Coronary artery (tissue), 2 donors: ENCODE data around the gene METTL8.

Experiments used
- DNase-seq: peaks from one replicate; pipeline ENCODE4 v3.0.0-alpha.2; 2017; ENCODE audit warnings: low spot score
- H3K27ac ChIP-seq, 2 donors: fragments of 200-600 bp; sonication (generic); one replicate each; pipeline ENCODE4 v1.5.1; 2016 to 2019
- H3K4me3 ChIP-seq: fragments of 200-600 bp; sonication (generic); 2 replicates; pipeline ENCODE4 v1.5.1; 2016; ENCODE audit warnings: mild to moderate bottlenecking, moderate library complexity
- TF ChIP-seq, protein P1 (sequence below): fragments of 200-600 bp; sonication (generic); IDR thresholded peaks from one replicate; pipeline ENCODE4 v1.5.1; 2019; ENCODE audit warnings: antibody characterized with exemption

METTL8 gene

DNA sequence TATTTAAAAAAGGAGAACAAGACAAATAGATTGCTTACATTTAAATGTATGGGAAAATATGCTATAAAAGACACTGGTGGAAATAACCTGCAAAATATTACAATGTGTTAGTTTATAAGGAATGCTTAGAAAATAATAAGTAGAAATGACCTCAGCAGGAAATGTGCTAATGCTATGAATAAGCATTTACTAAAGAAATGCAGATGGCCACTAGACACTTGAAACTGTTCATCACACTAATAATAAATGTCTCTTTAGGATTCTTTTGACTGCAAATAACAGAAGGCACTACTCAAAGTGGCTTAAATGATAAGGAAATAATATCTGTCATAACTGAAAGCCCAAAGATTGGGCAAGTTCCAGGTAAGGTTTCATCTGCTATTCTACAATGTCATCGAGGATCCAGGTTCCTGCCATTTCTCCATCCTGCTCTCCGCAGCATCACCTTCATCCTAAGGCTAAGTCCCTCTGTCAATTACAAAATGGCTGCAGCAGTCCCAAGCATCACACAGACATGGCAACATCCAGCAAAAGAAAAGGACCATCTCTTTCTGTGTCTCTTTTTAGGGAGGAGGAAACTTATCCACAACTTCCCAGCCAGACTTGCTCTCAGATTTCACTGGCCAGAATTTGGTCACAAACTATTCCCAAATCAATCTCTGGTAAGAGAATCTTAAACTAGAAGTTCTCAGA is 21.9 kb downstream of the METTL8 start:
- Histone ChIP-seq H3K27ac (no peak overlapping the region), H3K4me3 (no peak overlapping the region)
- no peak for DNase-seq
- TF ChIP-seq, protein P1, sequence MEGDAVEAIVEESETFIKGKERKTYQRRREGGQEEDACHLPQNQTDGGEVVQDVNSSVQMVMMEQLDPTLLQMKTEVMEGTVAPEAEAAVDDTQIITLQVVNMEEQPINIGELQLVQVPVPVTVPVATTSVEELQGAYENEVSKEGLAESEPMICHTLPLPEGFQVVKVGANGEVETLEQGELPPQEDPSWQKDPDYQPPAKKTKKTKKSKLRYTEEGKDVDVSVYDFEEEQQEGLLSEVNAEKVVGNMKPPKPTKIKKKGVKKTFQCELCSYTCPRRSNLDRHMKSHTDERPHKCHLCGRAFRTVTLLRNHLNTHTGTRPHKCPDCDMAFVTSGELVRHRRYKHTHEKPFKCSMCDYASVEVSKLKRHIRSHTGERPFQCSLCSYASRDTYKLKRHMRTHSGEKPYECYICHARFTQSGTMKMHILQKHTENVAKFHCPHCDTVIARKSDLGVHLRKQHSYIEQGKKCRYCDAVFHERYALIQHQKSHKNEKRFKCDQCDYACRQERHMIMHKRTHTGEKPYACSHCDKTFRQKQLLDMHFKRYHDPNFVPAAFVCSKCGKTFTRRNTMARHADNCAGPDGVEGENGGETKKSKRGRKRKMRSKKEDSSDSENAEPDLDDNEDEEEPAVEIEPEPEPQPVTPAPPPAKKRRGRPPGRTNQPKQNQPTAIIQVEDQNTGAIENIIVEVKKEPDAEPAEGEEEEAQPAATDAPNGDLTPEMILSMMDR = no peak

DNA sequence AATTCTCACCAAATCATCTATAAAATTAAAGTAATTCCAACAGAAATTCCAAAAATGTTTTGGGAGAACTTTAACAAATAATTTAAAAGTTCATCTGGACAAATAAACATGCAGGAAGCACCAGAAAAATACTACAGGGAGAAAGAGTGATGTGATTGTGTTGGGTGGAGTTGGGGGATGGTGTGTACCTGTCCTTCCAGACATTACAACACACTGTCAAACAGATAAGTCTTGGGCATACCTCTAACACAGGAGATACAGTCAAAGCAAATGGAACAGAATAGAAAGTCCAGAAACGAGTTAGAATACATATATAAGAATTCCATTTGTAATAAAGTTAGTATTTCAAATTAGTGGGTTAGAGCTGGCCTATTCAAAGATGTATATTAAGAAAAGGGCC is 22.6 kb downstream of the METTL8 start:
- DNase-seq = no peak
- Histone ChIP-seq H3K27ac (no peak overlapping the region), H3K4me3 (no peak overlapping the region)
- TF ChIP-seq, protein P1 = no peak

DNA sequence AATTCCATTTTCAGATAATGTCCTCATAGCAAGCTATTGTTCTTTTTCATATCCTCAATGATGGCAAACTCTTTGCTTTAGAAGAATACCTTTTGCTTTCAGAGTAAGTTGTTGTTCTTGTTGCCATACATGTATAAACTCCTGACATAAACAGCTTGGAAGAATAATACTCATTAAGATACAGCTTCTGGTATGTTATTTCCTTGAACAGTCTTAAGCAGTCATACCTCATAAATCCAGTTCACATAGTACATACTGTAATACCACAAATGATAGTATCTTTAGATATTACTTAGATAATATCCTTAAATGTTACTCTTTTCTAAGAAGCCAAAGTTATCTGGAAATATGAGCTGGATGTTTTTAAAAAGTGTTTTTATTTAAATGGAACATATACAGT is 23.2 kb downstream of the METTL8 start:
- TF ChIP-seq, protein P1 = no peak
- DNase-seq = no peak
- H3K27ac ChIP-seq = no peak overlapping the region
- no peak overlapping the region for H3K4me3 ChIP-seq

DNA sequence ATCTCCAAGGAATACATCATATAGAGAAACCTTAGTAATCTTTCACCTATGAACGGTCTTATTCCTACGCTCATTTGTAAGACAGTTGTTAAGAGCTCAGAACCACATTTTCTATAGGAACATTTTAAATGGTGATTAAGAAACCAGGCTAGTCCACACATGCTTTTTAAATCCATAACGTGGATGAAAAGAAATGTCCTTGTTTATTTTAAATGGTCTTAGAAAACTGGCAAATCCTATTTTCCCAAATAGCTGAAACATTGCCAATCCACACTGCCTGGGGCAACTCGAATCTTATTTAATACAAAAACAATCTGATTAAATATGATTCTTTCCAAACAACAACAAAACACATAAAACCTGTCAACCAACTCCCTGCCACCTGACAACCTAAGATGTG is 23.7 kb downstream of the METTL8 start:
- DNase-seq = no peak
- no peak overlapping the region for H3K27ac ChIP-seq
- no peak overlapping the region for H3K4me3 ChIP-seq
- TF ChIP-seq, protein P1 = no peak

DNA sequence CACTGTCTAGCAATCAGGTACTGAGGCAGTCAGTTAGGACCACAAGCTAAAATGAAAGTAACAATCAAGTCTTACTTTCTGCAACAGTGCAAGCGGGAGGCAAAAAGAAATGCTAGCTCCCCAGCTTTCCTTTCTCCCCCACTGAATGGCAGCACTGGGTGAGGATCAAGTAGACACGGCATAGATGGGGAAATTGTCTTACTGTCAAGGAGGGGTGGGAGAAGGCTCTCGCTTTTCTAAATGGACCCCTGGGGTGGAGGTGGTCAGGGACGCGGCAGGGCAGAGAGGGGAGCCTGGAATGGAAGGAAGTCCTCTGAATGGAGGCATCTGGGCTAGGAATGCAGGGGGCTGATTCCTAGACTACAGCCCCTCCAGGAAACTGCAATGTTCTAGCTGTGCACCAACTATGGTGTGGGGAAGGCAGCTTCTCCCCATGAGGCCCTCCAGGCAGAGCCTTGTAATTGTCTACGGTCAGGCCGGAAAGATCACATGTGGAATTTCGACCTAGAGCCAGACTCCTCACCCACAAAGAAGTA is 24.3 kb downstream of the METTL8 start:
- no peak for DNase-seq
- Histone ChIP-seq H3K4me3 (no peak overlapping the region), H3K27ac (no peak overlapping the region)

DNA sequence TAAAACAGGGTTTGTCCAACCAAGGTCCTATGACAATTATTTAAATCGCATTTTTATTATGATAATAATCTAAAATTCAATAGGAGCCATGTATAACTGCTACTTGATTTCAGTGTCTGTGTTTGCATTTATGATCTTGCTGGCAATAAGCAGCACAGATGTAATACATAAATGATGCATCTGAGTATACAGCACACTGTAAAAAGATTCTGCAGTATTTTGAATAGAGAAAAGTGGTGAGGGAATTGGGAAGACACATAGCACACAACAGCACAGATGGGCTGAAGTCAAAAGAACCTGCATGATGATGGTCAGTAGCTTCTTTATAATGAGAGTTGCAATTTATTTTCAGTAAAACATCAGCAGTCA is 26.1 kb downstream of the METTL8 start:
- H3K27ac ChIP-seq = no peak overlapping the region
- no peak for DNase-seq
- TF ChIP-seq, protein P1 = no peak
- H3K4me3 ChIP-seq = no peak overlapping the region

More for the DNA sequence above, 24.3 kb downstream of the METTL8 start:
- TF ChIP-seq, protein P1 = no peak

DNA sequence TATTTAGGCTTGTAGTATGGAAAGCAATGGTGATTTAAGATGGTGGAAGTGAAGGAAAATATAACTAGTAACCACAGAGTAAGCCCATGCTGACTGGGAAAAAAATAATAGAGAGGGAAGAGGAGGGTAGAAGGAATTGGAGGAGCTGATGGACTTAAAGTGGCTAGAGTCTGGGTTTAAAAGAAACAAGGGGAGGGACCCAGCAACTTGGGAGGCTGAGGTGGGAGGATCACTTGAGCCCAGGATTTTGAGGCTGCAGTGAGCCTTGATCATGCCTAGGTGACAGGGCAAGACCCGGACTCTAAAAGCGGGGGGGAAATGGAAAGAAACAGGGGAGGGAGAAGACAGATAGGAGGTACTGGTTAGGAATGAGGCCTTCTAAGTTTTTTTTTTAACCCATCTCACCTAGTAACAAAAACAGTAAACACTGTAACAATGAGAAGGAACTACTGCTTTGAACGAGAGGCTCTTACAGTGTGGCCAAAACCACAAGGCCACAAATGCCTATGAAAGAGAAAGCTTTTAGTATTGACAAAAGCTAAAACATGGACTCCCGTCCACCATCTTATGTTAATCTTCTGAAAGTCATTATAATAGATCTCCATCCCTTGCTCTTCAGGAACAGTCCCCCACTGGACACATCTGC is 26.6 kb downstream of the METTL8 start:
- H3K27ac ChIP-seq = no peak overlapping the region
- no peak overlapping the region for H3K4me3 ChIP-seq
- TF ChIP-seq, protein P1 = no peak
- DNase-seq = no peak
